Hindlimb muscle (tissue), 1 donor: ENCODE measurements around the gene MBD6. TPM values are rescaled to one million over a fixed set of nuclear protein-coding genes. Genes with fewer than 3 reads are reported as not detected.
"Not testable (repeated sequence)": the region's sequence is repeated elsewhere in the genome, so short reads cannot be mapped to it uniquely, and the experiment has no call there.

ENCODE experiments used
- DNase-seq: peaks from one replicate; pipeline ENCODE4 v3.0.0-alpha.2; 2013
- polyA plus RNA-seq: library from polyadenylated mRNA; unstranded; fragments of 120-200 nt; gene quantifications from one replicate; pipeline ENCODE4 v1.2.1, GENCODE V29; 2013; ENCODE audit not compliant: insufficient read length

MBD6 gene
- polyA plus RNA-seq, 1 donor = 46.2 TPM

- DNase-seq = no peak
These were observed 32.5 kb upstream of the MBD6 start for GRCh38 chr12:57490126-57490525.

GRCh38 chr12:57491393-57492280 is 31.0 kb upstream of the MBD6 start:
- no peak for DNase-seq

GRCh38 chr12:57495051-57495701 is 27.4 kb upstream of the MBD6 start:
- DNase-seq = not testable (repeated sequence)

- no peak for DNase-seq
These were observed 25.8 kb upstream of the MBD6 start for GRCh38 chr12:57496822-57497221.

GRCh38 chr12:57497223-57498131 is 25.1 kb upstream of the MBD6 start:
- DNase-seq = no peak

- DNase-seq = no peak
These were observed 24.5 kb upstream of the MBD6 start for GRCh38 chr12:57498132-57498502.

GRCh38 chr12:57498571-57498970 is 24.1 kb upstream of the MBD6 start:
- no peak for DNase-seq

GRCh38 chr12:57500213-57500612 is 22.4 kb upstream of the MBD6 start:
- no peak for DNase-seq

- DNase-seq = not testable (repeated sequence)
These were observed 20.2 kb upstream of the MBD6 start for GRCh38 chr12:57502311-57502969.

- DNase-seq = not testable (repeated sequence)
These were observed 16.1 kb upstream of the MBD6 start for GRCh38 chr12:57506541-57506940.

- not testable (repeated sequence) for DNase-seq
These were observed 14.8 kb upstream of the MBD6 start for GRCh38 chr12:57507796-57508195.

GRCh38 chr12:57511161-57511560 is 11.5 kb upstream of the MBD6 start:
- no peak for DNase-seq

GRCh38 chr12:57511588-57512325 is 10.9 kb upstream of the MBD6 start:
- DNase-seq = no peak

- DNase-seq = no peak
These were observed 10.0 kb upstream of the MBD6 start for GRCh38 chr12:57512665-57513064.

- DNase-seq = no peak
These were observed 9.4 kb upstream of the MBD6 start for GRCh38 chr12:57513266-57513665.

GRCh38 chr12:57513677-57514076 is 8.9 kb upstream of the MBD6 start:
- DNase-seq = not testable (repeated sequence)

GRCh38 chr12:57514246-57514645 is 8.4 kb upstream of the MBD6 start:
- not testable (repeated sequence) for DNase-seq

- no peak for DNase-seq
These were observed 7.8 kb upstream of the MBD6 start for GRCh38 chr12:57514720-57515407.

- no peak for DNase-seq
These were observed 7.2 kb upstream of the MBD6 start for GRCh38 chr12:57515408-57515933.

GRCh38 chr12:57515934-57516541 is 6.6 kb upstream of the MBD6 start:
- DNase-seq = no peak
